H1 (cell line): ENCODE data around the gene TMEM183A. TPM values are rescaled to one million over a fixed set of nuclear protein-coding genes. Genes with fewer than 3 reads are reported as not detected.

Experiments
- GABPA ChIP-seq: IDR thresholded peaks from 2 replicates; pipeline ENCODE4 v1.6.1; 2011; ENCODE audit warnings: mild to moderate bottlenecking, low read length, moderate library complexity, borderline replicate concordance; ENCODE audit not compliant: insufficient read depth
- GTF2F1 ChIP-seq: IDR thresholded peaks from 2 replicates; pipeline ENCODE4 v1.6.1; 2012; ENCODE audit warnings: low read depth, low read length, improper control_type of control experiment, borderline replicate concordance
- MAFK ChIP-seq: IDR thresholded peaks from 2 replicates; pipeline ENCODE4 v1.6.1; 2012; ENCODE audit warnings: low read depth, mild to moderate bottlenecking, improper control_type of control experiment, low read length
- POU5F1 ChIP-seq: IDR thresholded peaks from 2 replicates; pipeline ENCODE4 v1.6.1; 2011; ENCODE audit warnings: low read depth, mild to moderate bottlenecking, low read length, moderate library complexity
- RFX5 ChIP-seq: IDR thresholded peaks from 2 replicates; pipeline ENCODE4 v1.6.1; 2011; ENCODE audit warnings: low read depth, low read length, improper control_type of control experiment, borderline replicate concordance
- RNF2 ChIP-seq: fragments of 200-900, 300-1000 bp; sonication (generic); IDR thresholded peaks from 2 replicates; pipeline ENCODE4 v1.7.1; 2016; ENCODE audit warnings: borderline replicate concordance, low read depth, mild to moderate bottlenecking, antibody characterized with exemption, low read length; ENCODE audit not compliant: poor library complexity, severe bottlenecking; ENCODE audit errors: missing control alignments
- SIX5 ChIP-seq: IDR thresholded peaks from 2 replicates; pipeline ENCODE4 v1.6.1; 2011; ENCODE audit warnings: mild to moderate bottlenecking, low read depth, low read length
- SP4 ChIP-seq: IDR thresholded peaks from 2 replicates; pipeline ENCODE4 v1.6.1; 2012; ENCODE audit warnings: low read length, inconsistent platforms
- TAF7 ChIP-seq: optimal IDR thresholded peaks from 2 replicates; pipeline ENCODE3; 2011; ENCODE audit warnings: low read depth, mild to moderate bottlenecking, inconsistent platforms, low read length, moderate library complexity, borderline replicate concordance
- polyA plus RNA-seq, 7 experiments: library from polyadenylated mRNA; depleted of rRNA in 3 of 7; stranded (reverse) in 5 of 7; unstranded in 2 of 7; fragments of >200 nt in 5 of 7; fragments of 200-250 nt in 2 of 7; gene quantifications; 1 replicate in 5 of 7; 2 replicates in 1 of 7; 4 replicates in 1 of 7; pipeline versions ENCODE4 v1.2.1 to v1.2.3, GENCODE V29; 2011 to 2013; ENCODE audit warnings: missing spikeins in 2 of 7, mixed read lengths in 2 of 7
- total RNA-seq: library from RNA; stranded (reverse); fragmentation: NEBNext Ultra II Directional; extraction: Animal tissue kit (Norgen Biotek cat#: 25700); gene quantifications from 2 replicates; pipeline ENCODE4 v1.2.1, GENCODE V29; 2021
- TF ChIP-seq, protein P1 (sequence below): fragments of 300-600 bp; sonication (generic); IDR thresholded peaks from 2 replicates; pipeline ENCODE4 v1.7.1; 2012; ENCODE audit warnings: low read length, moderate library complexity, mild to moderate bottlenecking, inconsistent platforms; ENCODE audit not compliant: insufficient replicate concordance

The TMEM183A gene
- total and polyA plus RNA-seq, 2 of the 8 experiments (the other 6 are each of a cell fraction or from before 2014, with no cell fraction given) = 107 to 173 TPM

DNA sequence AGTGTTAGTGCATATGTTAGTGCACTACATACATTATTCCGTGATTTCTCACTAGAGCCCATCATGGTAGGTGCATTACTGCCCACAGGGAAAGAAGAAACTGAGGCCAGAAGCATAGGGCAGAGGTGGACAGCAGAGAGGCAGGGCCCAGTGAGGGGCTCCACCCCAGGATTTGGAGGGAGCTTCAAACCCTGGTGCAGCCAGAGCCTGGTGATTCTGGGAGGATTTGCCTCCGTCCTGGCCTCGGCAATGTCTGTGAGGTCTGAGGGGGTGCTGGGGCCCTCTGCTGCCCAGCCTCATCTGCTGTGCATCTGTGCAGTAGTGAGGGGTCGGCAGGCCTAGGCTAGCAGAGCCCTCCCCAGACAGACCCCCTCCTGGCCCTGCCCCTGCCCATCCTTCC lies 41.9 kb downstream of the TMEM183A start (continued):
- TF ChIP-seq, protein P1, sequence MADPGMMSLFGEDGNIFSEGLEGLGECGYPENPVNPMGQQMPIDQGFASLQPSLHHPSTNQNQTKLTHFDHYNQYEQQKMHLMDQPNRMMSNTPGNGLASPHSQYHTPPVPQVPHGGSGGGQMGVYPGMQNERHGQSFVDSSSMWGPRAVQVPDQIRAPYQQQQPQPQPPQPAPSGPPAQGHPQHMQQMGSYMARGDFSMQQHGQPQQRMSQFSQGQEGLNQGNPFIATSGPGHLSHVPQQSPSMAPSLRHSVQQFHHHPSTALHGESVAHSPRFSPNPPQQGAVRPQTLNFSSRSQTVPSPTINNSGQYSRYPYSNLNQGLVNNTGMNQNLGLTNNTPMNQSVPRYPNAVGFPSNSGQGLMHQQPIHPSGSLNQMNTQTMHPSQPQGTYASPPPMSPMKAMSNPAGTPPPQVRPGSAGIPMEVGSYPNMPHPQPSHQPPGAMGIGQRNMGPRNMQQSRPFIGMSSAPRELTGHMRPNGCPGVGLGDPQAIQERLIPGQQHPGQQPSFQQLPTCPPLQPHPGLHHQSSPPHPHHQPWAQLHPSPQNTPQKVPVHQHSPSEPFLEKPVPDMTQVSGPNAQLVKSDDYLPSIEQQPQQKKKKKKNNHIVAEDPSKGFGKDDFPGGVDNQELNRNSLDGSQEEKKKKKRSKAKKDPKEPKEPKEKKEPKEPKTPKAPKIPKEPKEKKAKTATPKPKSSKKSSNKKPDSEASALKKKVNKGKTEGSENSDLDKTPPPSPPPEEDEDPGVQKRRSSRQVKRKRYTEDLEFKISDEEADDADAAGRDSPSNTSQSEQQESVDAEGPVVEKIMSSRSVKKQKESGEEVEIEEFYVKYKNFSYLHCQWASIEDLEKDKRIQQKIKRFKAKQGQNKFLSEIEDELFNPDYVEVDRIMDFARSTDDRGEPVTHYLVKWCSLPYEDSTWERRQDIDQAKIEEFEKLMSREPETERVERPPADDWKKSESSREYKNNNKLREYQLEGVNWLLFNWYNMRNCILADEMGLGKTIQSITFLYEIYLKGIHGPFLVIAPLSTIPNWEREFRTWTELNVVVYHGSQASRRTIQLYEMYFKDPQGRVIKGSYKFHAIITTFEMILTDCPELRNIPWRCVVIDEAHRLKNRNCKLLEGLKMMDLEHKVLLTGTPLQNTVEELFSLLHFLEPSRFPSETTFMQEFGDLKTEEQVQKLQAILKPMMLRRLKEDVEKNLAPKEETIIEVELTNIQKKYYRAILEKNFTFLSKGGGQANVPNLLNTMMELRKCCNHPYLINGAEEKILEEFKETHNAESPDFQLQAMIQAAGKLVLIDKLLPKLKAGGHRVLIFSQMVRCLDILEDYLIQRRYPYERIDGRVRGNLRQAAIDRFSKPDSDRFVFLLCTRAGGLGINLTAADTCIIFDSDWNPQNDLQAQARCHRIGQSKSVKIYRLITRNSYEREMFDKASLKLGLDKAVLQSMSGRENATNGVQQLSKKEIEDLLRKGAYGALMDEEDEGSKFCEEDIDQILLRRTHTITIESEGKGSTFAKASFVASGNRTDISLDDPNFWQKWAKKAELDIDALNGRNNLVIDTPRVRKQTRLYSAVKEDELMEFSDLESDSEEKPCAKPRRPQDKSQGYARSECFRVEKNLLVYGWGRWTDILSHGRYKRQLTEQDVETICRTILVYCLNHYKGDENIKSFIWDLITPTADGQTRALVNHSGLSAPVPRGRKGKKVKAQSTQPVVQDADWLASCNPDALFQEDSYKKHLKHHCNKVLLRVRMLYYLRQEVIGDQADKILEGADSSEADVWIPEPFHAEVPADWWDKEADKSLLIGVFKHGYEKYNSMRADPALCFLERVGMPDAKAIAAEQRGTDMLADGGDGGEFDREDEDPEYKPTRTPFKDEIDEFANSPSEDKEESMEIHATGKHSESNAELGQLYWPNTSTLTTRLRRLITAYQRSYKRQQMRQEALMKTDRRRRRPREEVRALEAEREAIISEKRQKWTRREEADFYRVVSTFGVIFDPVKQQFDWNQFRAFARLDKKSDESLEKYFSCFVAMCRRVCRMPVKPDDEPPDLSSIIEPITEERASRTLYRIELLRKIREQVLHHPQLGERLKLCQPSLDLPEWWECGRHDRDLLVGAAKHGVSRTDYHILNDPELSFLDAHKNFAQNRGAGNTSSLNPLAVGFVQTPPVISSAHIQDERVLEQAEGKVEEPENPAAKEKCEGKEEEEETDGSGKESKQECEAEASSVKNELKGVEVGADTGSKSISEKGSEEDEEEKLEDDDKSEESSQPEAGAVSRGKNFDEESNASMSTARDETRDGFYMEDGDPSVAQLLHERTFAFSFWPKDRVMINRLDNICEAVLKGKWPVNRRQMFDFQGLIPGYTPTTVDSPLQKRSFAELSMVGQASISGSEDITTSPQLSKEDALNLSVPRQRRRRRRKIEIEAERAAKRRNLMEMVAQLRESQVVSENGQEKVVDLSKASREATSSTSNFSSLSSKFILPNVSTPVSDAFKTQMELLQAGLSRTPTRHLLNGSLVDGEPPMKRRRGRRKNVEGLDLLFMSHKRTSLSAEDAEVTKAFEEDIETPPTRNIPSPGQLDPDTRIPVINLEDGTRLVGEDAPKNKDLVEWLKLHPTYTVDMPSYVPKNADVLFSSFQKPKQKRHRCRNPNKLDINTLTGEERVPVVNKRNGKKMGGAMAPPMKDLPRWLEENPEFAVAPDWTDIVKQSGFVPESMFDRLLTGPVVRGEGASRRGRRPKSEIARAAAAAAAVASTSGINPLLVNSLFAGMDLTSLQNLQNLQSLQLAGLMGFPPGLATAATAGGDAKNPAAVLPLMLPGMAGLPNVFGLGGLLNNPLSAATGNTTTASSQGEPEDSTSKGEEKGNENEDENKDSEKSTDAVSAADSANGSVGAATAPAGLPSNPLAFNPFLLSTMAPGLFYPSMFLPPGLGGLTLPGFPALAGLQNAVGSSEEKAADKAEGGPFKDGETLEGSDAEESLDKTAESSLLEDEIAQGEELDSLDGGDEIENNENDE = no peak
- TF ChIP-seq RFX5 (no peak), GTF2F1 (no peak), GABPA (no peak), TAF7 (no peak), SIX5 (no peak), SP4 (no peak), POU5F1 (no peak), MAFK (no peak), RNF2 (no peak)
